HEK293 (cell line): ENCODE data around the gene CAPN1.

ENCODE experiments used
- CTCF ChIA-PET: fragments of 350-600 bp; formaldehyde crosslinking; extraction: SDS; loops from one replicate; lab custom pipeline; 2021; ENCODE audit warnings: antibody characterized with exemption; lab: Yijun Ruan, JAX
- POLR2A ChIA-PET: fragments of 300-600 bp; formaldehyde crosslinking; extraction: SDS; loops from one replicate; lab custom pipeline; 2020; ENCODE audit warnings: antibody characterized with exemption, inconsistent platforms; lab: Yijun Ruan, JAX
- H3K27ac ChIP-seq: fragments of 200-500 bp; sonication (Bioruptor generic); 2 replicates; pipeline ENCODE4 v1.5.1; 2014; ENCODE audit warnings: low read depth, low read length, control low read depth, inconsistent platforms; ENCODE audit errors: extremely low read depth
- H3K36me3 ChIP-seq, 2 experiments: fragments of 200-500 bp in 1 of 2; sonication (Bioruptor generic) in 1 of 2; 1 replicate in 1 of 2; 2 replicates in 1 of 2; pipeline ENCODE4 v1.5.1; 2014 to 2017; ENCODE audit warnings: inconsistent platforms in 2 of 2, low read length in 2 of 2; ENCODE audit not compliant: control insufficient read depth in 2 of 2, insufficient read depth in 1 of 2
- H3K4me1 ChIP-seq: fragments of 200-500 bp; sonication (Bioruptor generic); 2 replicates; pipeline ENCODE4 v1.5.1; 2014; ENCODE audit warnings: mild to moderate bottlenecking, low read length, inconsistent platforms; ENCODE audit not compliant: control insufficient read depth, insufficient read depth
- H3K4me3 ChIP-seq: 2 replicates; pipeline ENCODE4 v1.5.1; 2011; ENCODE audit warnings: low read depth, mild to moderate bottlenecking, control low read depth, low read length, moderate library complexity
- H3K9me3 ChIP-seq: fragments of 200-500 bp; sonication (Bioruptor generic); 2 replicates; pipeline ENCODE4 v1.5.1; 2014; ENCODE audit warnings: low read depth, low read length, inconsistent platforms; ENCODE audit not compliant: control insufficient read depth, insufficient read depth
- GFI1B ChIP-seq: fragments of 450-650 bp; formaldehyde crosslinking; IDR thresholded peaks from 2 replicates; pipeline ENCODE4 v1.5.1; 2016; ENCODE audit warnings: missing biosample characterization, missing genetic modification characterization
- MZF1 ChIP-seq: fragments of 450-650 bp; formaldehyde crosslinking; IDR thresholded peaks from 2 replicates; pipeline ENCODE4 v1.5.1; 2017; ENCODE audit warnings: missing biosample characterization, missing genetic modification characterization, borderline replicate concordance
- REPIN1 ChIP-seq: fragments of 450-650 bp; formaldehyde crosslinking; IDR thresholded peaks from 2 replicates; pipeline ENCODE4 v1.5.1; 2017; ENCODE audit warnings: missing biosample characterization, missing genetic modification characterization, low read depth
- SETDB1 ChIP-seq: IDR thresholded peaks from one replicate; pipeline ENCODE4 v1.6.1; 2017; ENCODE audit warnings: mild to moderate bottlenecking, low read length, moderate library complexity, mixed read lengths; ENCODE audit not compliant: insufficient read length
- SP7 ChIP-seq: fragments of 450-650 bp; formaldehyde crosslinking; IDR thresholded peaks from 2 replicates; pipeline ENCODE4 v1.5.1; 2016; ENCODE audit warnings: missing biosample characterization, missing genetic modification characterization
- WT1 ChIP-seq: fragments of 450-650 bp; formaldehyde crosslinking; IDR thresholded peaks from 2 replicates; pipeline ENCODE4 v1.5.1; 2016; ENCODE audit warnings: missing biosample characterization, missing genetic modification characterization
- YY2 ChIP-seq: fragments of 450-650 bp; formaldehyde crosslinking; IDR thresholded peaks from 2 replicates; pipeline ENCODE4 v1.5.1; 2016; ENCODE audit warnings: missing biosample characterization, missing genetic modification characterization
- ZFP41 ChIP-seq: fragments of 450-650 bp; formaldehyde crosslinking; IDR thresholded peaks from 2 replicates; pipeline ENCODE4 v1.5.1; 2016; ENCODE audit warnings: missing biosample characterization, missing genetic modification characterization, borderline replicate concordance
- ZNF155 ChIP-seq: fragments of 450-650 bp; formaldehyde crosslinking; IDR thresholded peaks from 2 replicates; pipeline ENCODE4 v1.5.1; 2016; ENCODE audit warnings: missing biosample characterization, missing genetic modification characterization
- ZNF274 ChIP-seq, 2 experiments: fragments of 200-500 bp in 1 of 2; fragments of 450-650 bp in 1 of 2; sonication (Bioruptor generic) in 1 of 2; formaldehyde crosslinking in 1 of 2; IDR thresholded peaks; 2 replicates each; pipeline versions ENCODE4 v1.5.1 to v1.6.1; 2014 to 2016; ENCODE audit warnings: borderline replicate concordance in 1 of 2, inconsistent platforms in 1 of 2, low read length in 1 of 2, missing biosample characterization in 1 of 2, missing genetic modification characterization in 1 of 2
- ZNF366 ChIP-seq: fragments of 450-650 bp; formaldehyde crosslinking; conservative IDR thresholded peaks from 2 replicates; pipeline ENCODE4 v1.5.1; 2016; ENCODE audit warnings: missing biosample characterization, missing genetic modification characterization
- ZNF529 ChIP-seq: fragments of 450-650 bp; formaldehyde crosslinking; IDR thresholded peaks from 2 replicates; pipeline ENCODE4 v1.5.1; 2017; ENCODE audit warnings: missing genetic modification characterization, missing biosample characterization; ENCODE audit not compliant: insufficient replicate concordance
- ZNF560 ChIP-seq: fragments of 450-650 bp; formaldehyde crosslinking; IDR thresholded peaks from 2 replicates; pipeline ENCODE4 v1.5.1; 2017; ENCODE audit warnings: missing biosample characterization, missing genetic modification characterization, borderline replicate concordance
- ZNF600 ChIP-seq: fragments of 450-650 bp; formaldehyde crosslinking; IDR thresholded peaks from 2 replicates; pipeline ENCODE4 v1.5.1; 2016; ENCODE audit warnings: missing biosample characterization, missing genetic modification characterization
- ZNF623 ChIP-seq: fragments of 450-650 bp; formaldehyde crosslinking; IDR thresholded peaks from 2 replicates; pipeline ENCODE4 v1.5.1; 2016; ENCODE audit warnings: missing biosample characterization, missing genetic modification characterization
- ZNF707 ChIP-seq: fragments of 450-650 bp; formaldehyde crosslinking; IDR thresholded peaks from 2 replicates; pipeline ENCODE4 v1.5.1; 2016; ENCODE audit warnings: missing biosample characterization, missing genetic modification characterization
- TF ChIP-seq, protein P1 (sequence below): fragments of 450-650 bp; formaldehyde crosslinking; IDR thresholded peaks from 2 replicates; pipeline ENCODE4 v1.5.1; 2016; ENCODE audit warnings: missing biosample characterization, missing genetic modification characterization
- TF ChIP-seq, protein P2 (sequence below): fragments of 450-650 bp; formaldehyde crosslinking; IDR thresholded peaks from 2 replicates; pipeline ENCODE4 v1.5.1; 2017; ENCODE audit warnings: missing biosample characterization, missing genetic modification characterization
- TF ChIP-seq, protein P3 (sequence below): fragments of 450-650 bp; formaldehyde crosslinking; optimal IDR thresholded peaks from 2 replicates; pipeline ENCODE3; 2016; ENCODE audit warnings: missing biosample characterization, mild to moderate bottlenecking, missing genetic modification characterization

CAPN1 gene

DNA sequence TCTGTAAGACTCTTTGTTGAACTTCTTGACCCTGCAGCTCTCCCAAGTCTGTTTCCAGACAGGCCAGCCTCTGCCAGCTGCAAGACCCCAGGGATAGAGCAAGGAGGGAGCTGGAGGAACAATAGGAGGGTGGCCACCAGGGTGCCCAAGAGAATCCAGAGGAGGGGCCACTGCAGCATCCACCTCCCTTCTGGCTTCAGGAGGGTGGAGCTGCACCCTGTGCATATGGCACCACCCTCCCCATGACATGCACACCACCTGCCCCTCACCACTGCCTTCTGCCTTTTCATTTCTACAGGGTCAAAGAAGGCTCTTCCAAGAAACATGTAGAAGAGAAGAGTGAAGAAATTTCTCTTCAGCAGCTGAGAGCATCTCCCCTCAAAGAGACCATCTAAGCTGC is 60.0 kb downstream of the CAPN1 start:
- TF ChIP-seq ZNF600 (tag by site-specific recombination) (no peak), MZF1 (tag by site-specific recombination) (no peak), ZFP41 (no peak), ZNF155 (tag by site-specific recombination) (no peak), REPIN1 (tag by site-specific recombination) (no peak), YY2 (tag by site-specific recombination) (no peak), ZNF274 (IDR thresholded peaks at IDR 0.05; ENCODE audit: low read length) (no peak), ZNF274 (tag by site-specific recombination; IDR thresholded peaks at IDR 0.05; ENCODE audit: borderline replicate concordance) (no peak), ZNF529 (tag by site-specific recombination) (no peak), ZNF707 (tag by site-specific recombination) (no peak), ZNF366 (tag by site-specific recombination) (no peak), SP7 (tag by site-specific recombination) (no peak), GFI1B (tag by site-specific recombination) (no peak), WT1 (tag by site-specific recombination) (no peak), ZNF623 (tag by site-specific recombination) (no peak), ZNF560 (tag by site-specific recombination) (no peak)
- TF ChIP-seq, protein P1, sequence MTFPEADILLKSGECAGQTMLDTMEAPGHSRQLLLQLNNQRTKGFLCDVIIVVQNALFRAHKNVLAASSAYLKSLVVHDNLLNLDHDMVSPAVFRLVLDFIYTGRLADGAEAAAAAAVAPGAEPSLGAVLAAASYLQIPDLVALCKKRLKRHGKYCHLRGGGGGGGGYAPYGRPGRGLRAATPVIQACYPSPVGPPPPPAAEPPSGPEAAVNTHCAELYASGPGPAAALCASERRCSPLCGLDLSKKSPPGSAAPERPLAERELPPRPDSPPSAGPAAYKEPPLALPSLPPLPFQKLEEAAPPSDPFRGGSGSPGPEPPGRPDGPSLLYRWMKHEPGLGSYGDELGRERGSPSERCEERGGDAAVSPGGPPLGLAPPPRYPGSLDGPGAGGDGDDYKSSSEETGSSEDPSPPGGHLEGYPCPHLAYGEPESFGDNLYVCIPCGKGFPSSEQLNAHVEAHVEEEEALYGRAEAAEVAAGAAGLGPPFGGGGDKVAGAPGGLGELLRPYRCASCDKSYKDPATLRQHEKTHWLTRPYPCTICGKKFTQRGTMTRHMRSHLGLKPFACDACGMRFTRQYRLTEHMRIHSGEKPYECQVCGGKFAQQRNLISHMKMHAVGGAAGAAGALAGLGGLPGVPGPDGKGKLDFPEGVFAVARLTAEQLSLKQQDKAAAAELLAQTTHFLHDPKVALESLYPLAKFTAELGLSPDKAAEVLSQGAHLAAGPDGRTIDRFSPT (tag by site-specific recombination): no peak
- TF ChIP-seq, protein P2, sequence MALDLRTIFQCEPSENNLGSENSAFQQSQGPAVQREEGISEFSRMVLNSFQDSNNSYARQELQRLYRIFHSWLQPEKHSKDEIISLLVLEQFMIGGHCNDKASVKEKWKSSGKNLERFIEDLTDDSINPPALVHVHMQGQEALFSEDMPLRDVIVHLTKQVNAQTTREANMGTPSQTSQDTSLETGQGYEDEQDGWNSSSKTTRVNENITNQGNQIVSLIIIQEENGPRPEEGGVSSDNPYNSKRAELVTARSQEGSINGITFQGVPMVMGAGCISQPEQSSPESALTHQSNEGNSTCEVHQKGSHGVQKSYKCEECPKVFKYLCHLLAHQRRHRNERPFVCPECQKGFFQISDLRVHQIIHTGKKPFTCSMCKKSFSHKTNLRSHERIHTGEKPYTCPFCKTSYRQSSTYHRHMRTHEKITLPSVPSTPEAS (tag by site-specific recombination): no peak
- TF ChIP-seq, all 188 proteins: peak for 0
- H3K4me3 ChIP-seq: no peak overlapping the region
- no peaks in the 10 kb centered on the region for H3K36me3 ChIP-seq
- H3K9me3 ChIP-seq: no peaks in the 10 kb centered on the region
- ChIA-PET POLR2A (no interaction called here), CTCF (interaction anchor here (0.6 kb wide), 1 partner anchor 34 kb away, joined by 4 read pairs; no protein-coding TSS in a partner anchor)
- H3K27ac ChIP-seq: no peak overlapping the region
- no peaks in the 10 kb centered on the region for H3K4me1 ChIP-seq

DNA sequence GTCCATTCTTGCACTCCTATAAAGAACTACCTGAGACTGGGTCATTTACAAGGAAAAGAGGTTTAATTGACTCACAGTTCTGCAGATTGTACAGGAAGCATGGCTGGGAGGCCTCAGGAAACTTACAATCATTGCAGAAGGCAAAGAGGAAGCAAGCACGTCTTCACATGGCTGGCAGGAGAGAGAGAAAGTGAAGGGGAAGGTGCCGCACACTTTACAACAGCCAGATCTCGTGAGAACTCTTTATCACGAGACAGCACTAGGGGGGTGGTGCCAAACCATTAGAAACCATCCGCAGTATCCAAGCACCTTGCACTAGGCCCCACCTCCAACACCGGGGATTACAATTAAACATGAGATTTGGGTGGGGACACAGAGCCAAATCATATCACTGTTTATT is 60.7 kb downstream of the CAPN1 start:
- Histone ChIP-seq H3K36me3 (no peaks in the 10 kb centered on the region), H3K4me3 (no peak overlapping the region), H3K27ac (no peak overlapping the region), H3K9me3 (no peaks in the 10 kb centered on the region), H3K4me1 (no peaks in the 10 kb centered on the region)
- CTCF ChIA-PET: interaction anchor here (0.6 kb wide), 1 partner anchor 33 kb away, joined by 4 read pairs; no protein-coding TSS in a partner anchor
- POLR2A ChIA-PET: interaction anchor here (2.2 kb wide), 1 partner anchor 19 kb away, joined by 8 read pairs; the partner anchor contains the start of gene POLA2
- peak; percentile 16 for TF ChIP-seq SETDB1
- TF ChIP-seq, protein P3, sequence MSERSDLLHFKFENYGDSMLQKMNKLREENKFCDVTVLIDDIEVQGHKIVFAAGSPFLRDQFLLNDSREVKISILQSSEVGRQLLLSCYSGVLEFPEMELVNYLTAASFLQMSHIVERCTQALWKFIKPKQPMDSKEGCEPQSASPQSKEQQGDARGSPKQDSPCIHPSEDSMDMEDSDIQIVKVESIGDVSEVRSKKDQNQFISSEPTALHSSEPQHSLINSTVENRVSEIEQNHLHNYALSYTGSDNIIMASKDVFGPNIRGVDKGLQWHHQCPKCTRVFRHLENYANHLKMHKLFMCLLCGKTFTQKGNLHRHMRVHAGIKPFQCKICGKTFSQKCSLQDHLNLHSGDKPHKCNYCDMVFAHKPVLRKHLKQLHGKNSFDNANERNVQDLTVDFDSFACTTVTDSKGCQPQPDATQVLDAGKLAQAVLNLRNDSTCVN (tag by site-specific recombination): no peak
